HL-60 (cell line): ENCODE results near the gene DCLK2.

Experiments used
- GABPA ChIP-seq: IDR thresholded peaks from 2 replicates; pipeline ENCODE4 v1.6.1; 2012; ENCODE audit warnings: low read depth
- POLR2AphosphoS5 ChIP-seq: IDR thresholded peaks from 2 replicates; pipeline ENCODE4 v1.6.1; 2012; ENCODE audit warnings: low read depth
- TF ChIP-seq, protein P1 (sequence below): IDR thresholded peaks from one replicate; pipeline ENCODE4 v1.5.1; 2011; ENCODE audit warnings: low read length, control low read depth, inconsistent platforms; ENCODE audit not compliant: insufficient read depth
- TF ChIP-seq, protein P2 (sequence below): IDR thresholded peaks from 2 replicates; pipeline ENCODE4 v1.6.1; 2012; ENCODE audit warnings: low read depth; ENCODE audit not compliant: insufficient replicate concordance

DNA sequence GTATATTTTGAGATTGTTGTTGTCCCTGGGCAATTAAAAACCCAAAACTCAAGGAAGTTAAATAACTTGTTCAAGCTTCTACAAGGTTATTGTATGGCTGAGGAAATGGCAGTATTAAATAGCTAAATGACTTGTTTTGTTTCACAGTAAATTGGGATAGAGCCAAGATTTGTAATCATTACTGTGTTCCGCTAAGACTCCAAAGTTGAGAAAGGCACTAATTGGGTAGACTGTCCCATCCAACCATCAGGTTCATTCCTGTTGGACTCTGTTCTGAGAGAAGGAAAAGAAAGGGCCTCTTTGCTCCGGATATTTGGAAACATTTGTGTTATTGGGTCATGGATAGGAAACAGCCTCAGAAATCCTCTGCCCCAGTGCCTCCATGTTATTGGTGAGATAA, 82.2 kb downstream of the DCLK2 start:
- TF ChIP-seq, protein P1, sequence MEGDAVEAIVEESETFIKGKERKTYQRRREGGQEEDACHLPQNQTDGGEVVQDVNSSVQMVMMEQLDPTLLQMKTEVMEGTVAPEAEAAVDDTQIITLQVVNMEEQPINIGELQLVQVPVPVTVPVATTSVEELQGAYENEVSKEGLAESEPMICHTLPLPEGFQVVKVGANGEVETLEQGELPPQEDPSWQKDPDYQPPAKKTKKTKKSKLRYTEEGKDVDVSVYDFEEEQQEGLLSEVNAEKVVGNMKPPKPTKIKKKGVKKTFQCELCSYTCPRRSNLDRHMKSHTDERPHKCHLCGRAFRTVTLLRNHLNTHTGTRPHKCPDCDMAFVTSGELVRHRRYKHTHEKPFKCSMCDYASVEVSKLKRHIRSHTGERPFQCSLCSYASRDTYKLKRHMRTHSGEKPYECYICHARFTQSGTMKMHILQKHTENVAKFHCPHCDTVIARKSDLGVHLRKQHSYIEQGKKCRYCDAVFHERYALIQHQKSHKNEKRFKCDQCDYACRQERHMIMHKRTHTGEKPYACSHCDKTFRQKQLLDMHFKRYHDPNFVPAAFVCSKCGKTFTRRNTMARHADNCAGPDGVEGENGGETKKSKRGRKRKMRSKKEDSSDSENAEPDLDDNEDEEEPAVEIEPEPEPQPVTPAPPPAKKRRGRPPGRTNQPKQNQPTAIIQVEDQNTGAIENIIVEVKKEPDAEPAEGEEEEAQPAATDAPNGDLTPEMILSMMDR = no peak
- no peak for TF ChIP-seq POLR2AphosphoS5
- TF ChIP-seq, protein P2, sequence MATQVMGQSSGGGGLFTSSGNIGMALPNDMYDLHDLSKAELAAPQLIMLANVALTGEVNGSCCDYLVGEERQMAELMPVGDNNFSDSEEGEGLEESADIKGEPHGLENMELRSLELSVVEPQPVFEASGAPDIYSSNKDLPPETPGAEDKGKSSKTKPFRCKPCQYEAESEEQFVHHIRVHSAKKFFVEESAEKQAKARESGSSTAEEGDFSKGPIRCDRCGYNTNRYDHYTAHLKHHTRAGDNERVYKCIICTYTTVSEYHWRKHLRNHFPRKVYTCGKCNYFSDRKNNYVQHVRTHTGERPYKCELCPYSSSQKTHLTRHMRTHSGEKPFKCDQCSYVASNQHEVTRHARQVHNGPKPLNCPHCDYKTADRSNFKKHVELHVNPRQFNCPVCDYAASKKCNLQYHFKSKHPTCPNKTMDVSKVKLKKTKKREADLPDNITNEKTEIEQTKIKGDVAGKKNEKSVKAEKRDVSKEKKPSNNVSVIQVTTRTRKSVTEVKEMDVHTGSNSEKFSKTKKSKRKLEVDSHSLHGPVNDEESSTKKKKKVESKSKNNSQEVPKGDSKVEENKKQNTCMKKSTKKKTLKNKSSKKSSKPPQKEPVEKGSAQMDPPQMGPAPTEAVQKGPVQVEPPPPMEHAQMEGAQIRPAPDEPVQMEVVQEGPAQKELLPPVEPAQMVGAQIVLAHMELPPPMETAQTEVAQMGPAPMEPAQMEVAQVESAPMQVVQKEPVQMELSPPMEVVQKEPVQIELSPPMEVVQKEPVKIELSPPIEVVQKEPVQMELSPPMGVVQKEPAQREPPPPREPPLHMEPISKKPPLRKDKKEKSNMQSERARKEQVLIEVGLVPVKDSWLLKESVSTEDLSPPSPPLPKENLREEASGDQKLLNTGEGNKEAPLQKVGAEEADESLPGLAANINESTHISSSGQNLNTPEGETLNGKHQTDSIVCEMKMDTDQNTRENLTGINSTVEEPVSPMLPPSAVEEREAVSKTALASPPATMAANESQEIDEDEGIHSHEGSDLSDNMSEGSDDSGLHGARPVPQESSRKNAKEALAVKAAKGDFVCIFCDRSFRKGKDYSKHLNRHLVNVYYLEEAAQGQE = no peak
- no peak for TF ChIP-seq GABPA
